HPDE6-E6E7 (cell line): ENCODE data around the gene MPG.
A peak's percentile ranks its signal among the peaks of the same experiment; 100 is the strongest.
"Not testable (repeated sequence)": the region's sequence is repeated elsewhere in the genome, so short reads cannot be mapped to it uniquely, and the experiment has no call there.

Experiments used
- DNase-seq: peaks from one replicate; pipeline ENCODE4 v3.0.0; 2011; ENCODE audit warnings: missing footprints; ENCODE audit errors: extremely low spot score

MPG gene

GRCh38 chr16:112153-112840, 34.3 kb downstream of the MPG start:
- DNase-seq: no peak

DNA sequence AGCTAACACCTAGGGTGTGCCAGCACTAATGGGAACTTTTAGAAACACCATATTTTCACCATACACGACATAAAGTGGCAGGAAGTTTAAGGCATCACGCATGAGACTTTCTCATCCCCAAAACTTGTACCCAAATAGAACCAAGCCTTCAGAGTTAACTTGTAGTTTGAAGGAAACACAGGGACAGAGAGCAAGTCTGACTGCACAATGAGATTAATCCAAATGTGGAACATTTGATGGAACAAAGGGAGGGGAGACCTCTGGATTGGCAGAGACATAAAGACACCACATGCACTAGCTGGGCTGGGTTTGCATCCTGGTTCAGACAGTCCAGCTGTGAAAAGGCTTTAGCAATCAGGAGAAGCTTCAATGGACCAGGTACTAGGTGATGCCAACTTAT, 36.3 kb downstream of the MPG start:
- DNase-seq: no peak

DNA sequence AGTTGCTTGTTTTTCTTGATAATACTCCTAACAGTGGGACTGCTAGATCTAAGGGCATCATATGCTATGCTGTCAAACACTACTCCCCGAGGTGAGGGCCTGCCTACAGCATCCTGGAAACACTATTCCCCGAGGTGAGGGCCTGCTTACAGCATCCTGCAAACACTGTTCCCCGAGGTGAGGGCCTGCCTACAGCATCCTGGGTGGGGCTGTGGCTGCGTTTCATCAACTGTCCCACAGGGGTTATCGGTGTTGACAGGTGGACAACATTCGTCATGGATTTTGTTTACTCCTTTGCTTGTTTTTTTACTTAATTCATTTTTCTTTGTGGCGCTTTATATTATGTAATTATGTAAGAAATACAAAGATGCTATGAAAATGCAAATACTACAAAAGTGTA, 38.0 kb downstream of the MPG start:
- DNase-seq: no peak

GRCh38 chr16:117379-118365, 39.6 kb downstream of the MPG start:
- peak; percentile 26 for DNase-seq

- DNase-seq: no peak
Measured at GRCh38 chr16:118857-119256, 40.8 kb downstream of the MPG start.

GRCh38 chr16:119295-119694, 41.3 kb downstream of the MPG start:
- no peak for DNase-seq

GRCh38 chr16:119835-120491, 41.9 kb downstream of the MPG start:
- DNase-seq: no peak

- no peak for DNase-seq
Measured at GRCh38 chr16:120756-121155, 42.7 kb downstream of the MPG start.

- no peak for DNase-seq
Measured at GRCh38 chr16:122361-122760, 44.3 kb downstream of the MPG start.

DNA sequence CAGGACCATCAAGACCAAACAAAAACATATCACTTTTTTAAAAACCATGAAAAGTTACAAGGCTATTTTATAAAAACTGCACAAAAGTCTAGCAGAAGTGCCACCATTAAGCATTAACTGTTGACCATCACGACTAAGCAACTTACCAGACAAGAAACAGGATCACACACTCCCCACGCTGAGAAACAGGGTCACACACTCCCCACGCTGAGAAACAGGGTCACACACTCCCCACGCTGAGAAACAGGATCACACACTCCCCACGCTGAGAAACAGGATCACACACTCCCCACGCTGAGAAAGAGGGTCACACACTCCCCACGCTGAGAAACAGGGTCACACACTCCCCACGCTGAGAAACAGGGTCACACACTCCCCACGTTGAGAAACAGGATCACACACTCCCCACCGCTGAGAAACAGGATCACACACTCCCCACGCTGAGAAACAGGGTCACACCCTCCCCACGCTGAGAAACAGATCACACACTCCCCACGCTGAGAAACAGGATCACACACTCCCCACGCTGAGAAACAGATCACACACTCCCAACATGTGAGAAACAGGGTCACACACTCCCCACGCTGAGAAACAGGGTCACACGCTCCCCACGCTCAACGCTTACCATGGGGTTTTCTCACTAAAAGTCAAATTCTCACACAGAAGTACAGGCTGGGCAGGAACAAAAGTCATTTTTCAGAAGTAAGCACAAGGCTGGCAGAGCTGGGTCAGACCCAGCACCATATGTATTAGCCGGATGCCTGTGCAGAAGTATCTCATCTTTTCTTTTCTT, 45.7 kb downstream of the MPG start:
- DNase-seq: not testable (repeated sequence)

DNA sequence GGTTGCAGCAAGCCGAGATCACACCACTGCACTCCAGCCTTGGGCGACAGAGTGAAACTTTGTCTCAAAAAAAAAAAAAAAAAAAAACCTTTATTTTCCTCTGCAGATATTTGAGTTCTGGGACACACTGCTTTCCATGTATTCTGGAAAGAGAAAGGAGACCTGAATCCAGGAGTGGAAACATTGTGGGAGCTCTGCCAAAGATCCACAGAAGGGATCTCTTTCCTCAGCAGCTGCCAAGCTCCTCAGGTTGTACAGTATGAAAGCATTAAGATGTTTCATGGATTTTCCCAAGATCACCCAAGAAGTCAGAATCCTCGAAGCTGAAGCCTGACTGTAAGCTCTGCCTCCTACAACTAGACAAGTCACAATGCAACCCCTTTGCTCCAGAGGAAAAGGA, 47.0 kb downstream of the MPG start:
- DNase-seq: no peak

GRCh38 chr16:129075-129474, 51.0 kb downstream of the MPG start:
- DNase-seq: no peak

DNA sequence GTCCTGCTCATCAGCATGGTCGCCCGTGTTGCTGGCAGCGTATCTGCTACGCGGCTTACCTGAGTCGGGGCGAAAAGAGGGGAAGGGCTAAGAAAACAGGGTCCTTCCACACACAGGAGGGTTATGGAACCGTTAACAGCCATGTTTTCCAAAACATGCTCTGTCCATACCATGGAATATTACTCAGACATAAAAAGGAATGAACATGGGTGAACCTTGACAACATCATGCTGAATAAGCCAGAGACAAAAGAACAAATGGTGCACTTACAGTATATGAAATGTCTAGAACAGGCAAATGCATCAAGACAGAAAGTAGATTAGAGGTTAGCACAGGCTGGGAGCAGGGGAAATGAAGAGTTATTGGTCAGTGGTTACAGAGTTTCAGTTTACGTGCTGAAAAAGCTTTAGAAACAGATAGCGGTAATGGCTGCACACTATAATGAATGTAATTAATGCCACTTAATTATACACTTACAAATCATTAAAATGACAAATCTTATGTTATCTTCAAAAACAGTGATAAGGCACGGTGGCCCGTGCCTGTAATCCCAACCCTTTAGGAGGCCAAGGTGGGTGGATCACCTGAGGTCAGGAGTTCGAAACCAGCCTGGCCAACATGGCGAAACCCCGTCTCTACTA, 52.6 kb downstream of the MPG start:
- no peak for DNase-seq

GRCh38 chr16:132120-132519, 54.1 kb downstream of the MPG start:
- no peak for DNase-seq

DNA sequence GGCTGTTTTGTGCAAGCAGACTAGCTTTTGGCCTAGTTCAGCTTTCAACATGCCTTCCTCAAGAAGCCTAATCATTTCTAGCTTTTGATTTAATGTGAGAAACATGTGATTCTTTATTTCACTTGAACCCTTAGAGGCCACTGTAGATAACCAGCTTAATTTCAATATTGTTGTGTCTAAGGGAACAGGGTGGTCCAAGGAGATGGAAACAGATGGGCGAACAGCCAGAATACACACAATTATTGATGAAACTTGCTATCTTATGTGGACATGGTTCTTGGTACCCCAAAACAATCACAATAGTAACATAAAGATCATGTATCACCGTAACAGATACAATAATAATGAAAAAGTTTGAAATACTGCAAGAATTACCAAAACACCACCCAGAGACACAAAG, 55.7 kb downstream of the MPG start:
- no peak for DNase-seq
